ENCODE data around the gene DPPA5. TPM values are rescaled to one million over a fixed set of nuclear protein-coding genes. Genes with fewer than 3 reads are reported as not detected.

DPPA5 gene
- total and polyA plus RNA-seq, 9 of the 15 experiments (the other 6 are each of a cell fraction or from before 2014, with no cell fraction given): not detected

DNA sequence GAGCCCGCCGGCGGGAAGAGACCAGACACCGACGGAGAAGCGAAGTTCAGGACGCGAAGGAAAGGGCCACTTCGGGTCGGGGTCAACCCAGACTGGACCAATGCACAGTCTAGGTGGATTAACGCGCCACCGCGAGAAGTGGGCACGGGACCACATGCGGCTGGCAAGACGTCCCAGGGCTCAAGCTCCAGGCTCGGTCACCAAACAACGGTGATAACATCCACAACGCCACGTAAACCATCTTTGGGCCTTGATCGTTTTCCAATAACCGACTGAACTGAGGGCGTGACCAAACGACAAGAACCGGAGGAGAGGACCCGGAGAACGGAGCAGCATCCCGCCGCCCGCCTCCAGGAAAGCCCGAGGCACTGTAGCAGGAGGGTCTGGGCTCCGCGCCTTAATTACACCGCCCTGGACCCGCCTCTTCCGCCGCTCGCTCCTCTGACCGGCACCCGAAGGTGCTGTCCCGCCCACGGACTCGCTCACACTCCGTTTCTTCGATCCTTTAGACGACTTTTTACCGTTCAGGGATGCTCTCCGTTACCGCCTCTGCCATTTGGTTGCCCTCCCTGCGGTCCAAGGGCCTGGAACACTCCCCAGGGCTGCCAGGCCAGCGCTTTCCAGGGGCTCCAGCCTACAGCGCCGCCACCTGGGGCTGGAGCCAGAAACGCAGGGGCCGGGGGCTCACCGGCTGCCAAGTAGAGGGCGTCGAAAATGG is 44.1 kb downstream of the DPPA5 start (continued):
- TF ChIP-seq ZFPM2 (CRISPR knock-in tag; IDR thresholded peaks at IDR 0.05) (no peak), HDAC6 (IDR thresholded peaks at IDR 0.05; ENCODE audit: low read depth, low read length) (no peak), RFX1 (IDR thresholded peaks at IDR 0.05) (no peak), ELF2 (CRISPR knock-in tag; IDR thresholded peaks at IDR 0.05) (no peak), CAMTA2 (CRISPR knock-in tag; conservative IDR thresholded peaks at IDR 0.05) (no peak), ZNF175 (CRISPR knock-in tag; IDR thresholded peaks at IDR 0.05; ENCODE audit: low read depth) (no peak), FOXK2 (conservative IDR thresholded peaks at IDR 0.05 in 1 of 2, IDR thresholded peaks at IDR 0.05 in 1 of 2; ENCODE audit: low read depth in 2 of 2) (no peak), ZNF140 (CRISPR knock-in tag; IDR thresholded peaks at IDR 0.05) (no peak), NR3C1 (CRISPR knock-in tag; IDR thresholded peaks at IDR 0.05) (no peak), ZNF239 (CRISPR knock-in tag; IDR thresholded peaks at IDR 0.05) (no peak), ZZZ3 (IDR thresholded peaks at IDR 0.05) (peak; percentile 29; the same call in 1 of the 2 replicates), SRSF9 (IDR thresholded peaks at IDR 0.05; ENCODE audit: borderline replicate concordance, low read depth, low read length) (no peak), CEBPB (tag; IDR thresholded peaks at IDR 0.05) (no peak), SIN3B (IDR thresholded peaks at IDR 0.05; ENCODE audit: low read depth) (no peak), NEUROD1 (IDR thresholded peaks at IDR 0.05; ENCODE audit: borderline replicate concordance, low read depth, low read length, partially characterized antibody) (no peak)
- TF ChIP-seq, protein P1, sequence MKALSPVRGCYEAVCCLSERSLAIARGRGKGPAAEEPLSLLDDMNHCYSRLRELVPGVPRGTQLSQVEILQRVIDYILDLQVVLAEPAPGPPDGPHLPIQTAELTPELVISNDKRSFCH (CRISPR knock-in tag; IDR thresholded peaks at IDR 0.05): no peak
- TF ChIP-seq, protein P1 (tag; IDR thresholded peaks at IDR 0.05): 0 out of 2 replicates have a peak, but pooled peaks have one; percentile 25
- TF ChIP-seq, protein P2, sequence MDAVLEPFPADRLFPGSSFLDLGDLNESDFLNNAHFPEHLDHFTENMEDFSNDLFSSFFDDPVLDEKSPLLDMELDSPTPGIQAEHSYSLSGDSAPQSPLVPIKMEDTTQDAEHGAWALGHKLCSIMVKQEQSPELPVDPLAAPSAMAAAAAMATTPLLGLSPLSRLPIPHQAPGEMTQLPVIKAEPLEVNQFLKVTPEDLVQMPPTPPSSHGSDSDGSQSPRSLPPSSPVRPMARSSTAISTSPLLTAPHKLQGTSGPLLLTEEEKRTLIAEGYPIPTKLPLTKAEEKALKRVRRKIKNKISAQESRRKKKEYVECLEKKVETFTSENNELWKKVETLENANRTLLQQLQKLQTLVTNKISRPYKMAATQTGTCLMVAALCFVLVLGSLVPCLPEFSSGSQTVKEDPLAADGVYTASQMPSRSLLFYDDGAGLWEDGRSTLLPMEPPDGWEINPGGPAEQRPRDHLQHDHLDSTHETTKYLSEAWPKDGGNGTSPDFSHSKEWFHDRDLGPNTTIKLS (IDR thresholded peaks at IDR 0.05; ENCODE audit: borderline replicate concordance, low read depth): peak; percentile 70; the same call in 1 of the 2 replicates
- TF ChIP-seq, protein P3, sequence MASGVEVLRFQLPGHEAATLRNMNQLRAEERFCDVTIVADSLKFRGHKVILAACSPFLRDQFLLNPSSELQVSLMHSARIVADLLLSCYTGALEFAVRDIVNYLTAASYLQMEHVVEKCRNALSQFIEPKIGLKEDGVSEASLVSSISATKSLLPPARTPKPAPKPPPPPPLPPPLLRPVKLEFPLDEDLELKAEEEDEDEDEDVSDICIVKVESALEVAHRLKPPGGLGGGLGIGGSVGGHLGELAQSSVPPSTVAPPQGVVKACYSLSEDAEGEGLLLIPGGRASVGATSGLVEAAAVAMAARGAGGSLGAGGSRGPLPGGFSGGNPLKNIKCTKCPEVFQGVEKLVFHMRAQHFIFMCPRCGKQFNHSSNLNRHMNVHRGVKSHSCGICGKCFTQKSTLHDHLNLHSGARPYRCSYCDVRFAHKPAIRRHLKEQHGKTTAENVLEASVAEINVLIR (CRISPR knock-in tag; IDR thresholded peaks at IDR 0.05): no peak
- TF ChIP-seq, protein P4, sequence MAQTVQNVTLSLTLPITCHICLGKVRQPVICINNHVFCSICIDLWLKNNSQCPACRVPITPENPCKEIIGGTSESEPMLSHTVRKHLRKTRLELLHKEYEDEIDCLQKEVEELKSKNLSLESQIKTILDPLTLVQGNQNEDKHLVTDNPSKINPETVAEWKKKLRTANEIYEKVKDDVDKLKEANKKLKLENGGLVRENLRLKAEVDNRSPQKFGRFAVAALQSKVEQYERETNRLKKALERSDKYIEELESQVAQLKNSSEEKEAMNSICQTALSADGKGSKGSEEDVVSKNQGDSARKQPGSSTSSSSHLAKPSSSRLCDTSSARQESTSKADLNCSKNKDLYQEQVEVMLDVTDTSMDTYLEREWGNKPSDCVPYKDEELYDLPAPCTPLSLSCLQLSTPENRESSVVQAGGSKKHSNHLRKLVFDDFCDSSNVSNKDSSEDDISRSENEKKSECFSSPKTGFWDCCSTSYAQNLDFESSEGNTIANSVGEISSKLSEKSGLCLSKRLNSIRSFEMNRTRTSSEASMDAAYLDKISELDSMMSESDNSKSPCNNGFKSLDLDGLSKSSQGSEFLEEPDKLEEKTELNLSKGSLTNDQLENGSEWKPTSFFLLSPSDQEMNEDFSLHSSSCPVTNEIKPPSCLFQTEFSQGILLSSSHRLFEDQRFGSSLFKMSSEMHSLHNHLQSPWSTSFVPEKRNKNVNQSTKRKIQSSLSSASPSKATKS (CRISPR knock-in tag; IDR thresholded peaks at IDR 0.05): no peak

All from K562 (cell line).